DOHH2 (cell line): ENCODE data around the gene METRN.

Source experiments
- H3F3A ChIP-seq: fragments of 200-600 bp; sonication (generic), shearing (Covaris generic); 2 replicates; pipeline ENCODE4 v1.6.0; 2016; ENCODE audit warnings: antibody characterized with exemption, mild to moderate bottlenecking; ENCODE audit not compliant: control insufficient read depth, insufficient read depth
- H3K27ac ChIP-seq: fragments of 200-600 bp; sonication (generic); 2 replicates; pipeline ENCODE4 v1.5.1; 2014; ENCODE audit warnings: low read depth, mild to moderate bottlenecking, low read length, moderate library complexity
- H3K27me3 ChIP-seq: fragments of 200-600 bp; sonication (generic); 2 replicates; pipeline ENCODE4 v1.6.1; 2014; ENCODE audit warnings: mild to moderate bottlenecking, low read length, mixed read lengths; ENCODE audit not compliant: control insufficient read depth
- H3K36me3 ChIP-seq: fragments of 200-600 bp; sonication (generic); 2 replicates; pipeline ENCODE4 v1.6.1; 2014; ENCODE audit warnings: mild to moderate bottlenecking, low read length, moderate library complexity, mixed read lengths; ENCODE audit not compliant: control insufficient read depth
- H3K4me1 ChIP-seq: fragments of 200-600 bp; sonication (generic); 2 replicates; pipeline ENCODE4 v1.6.1; 2014; ENCODE audit warnings: mild to moderate bottlenecking, low read length, mixed read lengths; ENCODE audit not compliant: control insufficient read depth
- H3K4me2 ChIP-seq: fragments of 200-600 bp; sonication (generic); 2 replicates; pipeline ENCODE4 v1.6.0; 2014; ENCODE audit warnings: mild to moderate bottlenecking, low read length, moderate library complexity
- H3K4me3 ChIP-seq: fragments of 200-600 bp; sonication (generic); 2 replicates; pipeline ENCODE4 v1.5.1; 2014; ENCODE audit warnings: mild to moderate bottlenecking, low read length, mixed read lengths
- H3K79me2 ChIP-seq: fragments of 200-600 bp; sonication (generic); 2 replicates; pipeline ENCODE4 v1.6.1; 2014; ENCODE audit warnings: mild to moderate bottlenecking, low read length, mixed read lengths; ENCODE audit not compliant: control insufficient read depth
- H3K9me2 ChIP-seq: fragments of 200-600 bp; sonication (generic); replicated peaks from 2 replicates; pipeline ENCODE4 v1.6.1; 2014; ENCODE audit warnings: mild to moderate bottlenecking, low read length, mixed read lengths; ENCODE audit not compliant: control insufficient read depth
- H3K9me3 ChIP-seq: fragments of 200-600 bp; sonication (generic); 2 replicates; pipeline ENCODE4 v1.6.1; 2014; ENCODE audit warnings: antibody characterized with exemption, low read length, mixed read lengths; ENCODE audit not compliant: control insufficient read depth, insufficient read depth
- H4K20me1 ChIP-seq: fragments of 200-600 bp; sonication (generic); 2 replicates; pipeline ENCODE4 v1.6.0; 2014; ENCODE audit warnings: low read depth, mild to moderate bottlenecking, antibody characterized with exemption, low read length, moderate library complexity; ENCODE audit not compliant: control insufficient read depth, insufficient read depth
- EZH2phosphoT487 ChIP-seq: fragments of 200-600 bp; sonication (generic); IDR thresholded peaks from 2 replicates; pipeline ENCODE4 v1.6.1; 2017; ENCODE audit warnings: borderline replicate concordance, mild to moderate bottlenecking, antibody characterized with exemption, low read length, moderate library complexity, mixed read lengths
- TF ChIP-seq, protein P1 (sequence below): fragments of 200-600 bp; sonication (generic); IDR thresholded peaks from one replicate; pipeline ENCODE4 v1.5.1; 2014; ENCODE audit warnings: antibody characterized with exemption, mild to moderate bottlenecking, low read depth, low read length; ENCODE audit not compliant: poor library complexity, severe bottlenecking

The METRN gene

DNA sequence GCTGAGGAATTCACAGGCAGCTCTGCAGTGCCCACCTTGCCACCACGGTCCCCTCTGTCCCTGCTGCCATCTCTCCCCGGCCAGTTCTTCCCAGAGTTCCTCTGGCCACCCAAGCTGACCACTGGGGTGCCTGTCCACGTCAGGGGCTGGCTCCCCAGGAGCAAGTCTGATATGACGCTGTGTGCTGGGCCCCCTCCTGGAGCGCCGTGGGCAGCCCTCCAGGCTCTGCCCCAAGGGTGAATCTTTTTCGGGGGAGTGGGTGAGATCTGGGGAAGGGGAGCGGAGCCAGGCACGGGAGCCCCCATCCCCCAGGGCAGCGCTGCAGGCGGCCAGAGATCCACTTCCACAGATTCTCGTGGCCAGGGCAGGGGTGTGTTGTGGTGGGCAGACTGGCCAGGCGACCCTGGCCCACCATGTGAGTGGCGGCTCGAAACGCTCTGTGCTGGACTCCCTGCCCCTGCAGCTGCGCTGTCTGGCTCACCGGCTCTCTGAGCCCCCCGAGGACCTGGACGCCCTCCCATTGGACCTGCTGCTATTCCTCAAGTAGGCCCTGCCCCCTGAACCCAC is 49.3 kb downstream of the METRN start:
- Histone ChIP-seq H3K27me3 (no peaks in the 10 kb centered on the region), H3K9me2 (no peaks in the 10 kb centered on the region), H3K36me3 (no peaks in the 10 kb centered on the region), H4K20me1 (no peaks in the 10 kb centered on the region), H3K27ac (no peak overlapping the region), H3K4me3 (no peak overlapping the region), H3F3A (no peaks in the 10 kb centered on the region), H3K4me1 (no peaks in the 10 kb centered on the region), H3K4me2 (no peak overlapping the region), H3K79me2 (no peaks in the 10 kb centered on the region), H3K9me3 (no peaks in the 10 kb centered on the region)
- TF ChIP-seq, protein P1, sequence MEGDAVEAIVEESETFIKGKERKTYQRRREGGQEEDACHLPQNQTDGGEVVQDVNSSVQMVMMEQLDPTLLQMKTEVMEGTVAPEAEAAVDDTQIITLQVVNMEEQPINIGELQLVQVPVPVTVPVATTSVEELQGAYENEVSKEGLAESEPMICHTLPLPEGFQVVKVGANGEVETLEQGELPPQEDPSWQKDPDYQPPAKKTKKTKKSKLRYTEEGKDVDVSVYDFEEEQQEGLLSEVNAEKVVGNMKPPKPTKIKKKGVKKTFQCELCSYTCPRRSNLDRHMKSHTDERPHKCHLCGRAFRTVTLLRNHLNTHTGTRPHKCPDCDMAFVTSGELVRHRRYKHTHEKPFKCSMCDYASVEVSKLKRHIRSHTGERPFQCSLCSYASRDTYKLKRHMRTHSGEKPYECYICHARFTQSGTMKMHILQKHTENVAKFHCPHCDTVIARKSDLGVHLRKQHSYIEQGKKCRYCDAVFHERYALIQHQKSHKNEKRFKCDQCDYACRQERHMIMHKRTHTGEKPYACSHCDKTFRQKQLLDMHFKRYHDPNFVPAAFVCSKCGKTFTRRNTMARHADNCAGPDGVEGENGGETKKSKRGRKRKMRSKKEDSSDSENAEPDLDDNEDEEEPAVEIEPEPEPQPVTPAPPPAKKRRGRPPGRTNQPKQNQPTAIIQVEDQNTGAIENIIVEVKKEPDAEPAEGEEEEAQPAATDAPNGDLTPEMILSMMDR, result no peak
- TF ChIP-seq EZH2phosphoT487, result no peak

DNA sequence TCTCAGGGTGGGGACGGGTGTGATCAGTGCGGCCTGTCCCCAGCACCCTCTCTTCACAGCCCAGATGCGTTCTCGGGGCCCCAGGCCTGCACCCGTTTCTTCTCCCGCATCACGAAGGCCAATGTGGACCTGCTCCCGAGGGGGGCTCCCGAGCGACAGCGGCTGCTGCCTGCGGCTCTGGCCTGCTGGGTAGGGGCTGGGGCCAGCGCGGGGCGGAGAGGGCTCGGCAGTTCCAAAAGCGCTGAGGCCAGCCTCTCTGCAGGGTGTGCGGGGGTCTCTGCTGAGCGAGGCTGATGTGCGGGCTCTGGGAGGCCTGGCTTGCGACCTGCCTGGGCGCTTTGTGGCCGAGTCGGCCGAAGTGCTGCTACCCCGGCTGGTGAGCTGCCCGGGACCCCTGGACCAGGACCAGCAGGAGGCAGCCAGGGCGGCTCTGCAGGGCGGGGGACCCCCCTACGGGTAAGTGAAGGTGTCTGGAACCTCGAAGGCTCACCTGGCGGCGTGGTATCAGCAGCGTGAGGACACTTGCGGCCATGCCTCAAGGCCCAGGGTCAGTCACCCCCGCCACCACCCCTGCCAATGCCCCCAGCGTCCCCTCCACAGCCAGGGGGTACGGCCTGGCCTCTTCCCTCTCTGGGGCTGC is 50.0 kb downstream of the METRN start:
- Histone ChIP-seq H4K20me1 (no peaks in the 10 kb centered on the region), H3K27ac (no peak overlapping the region), H3K36me3 (no peaks in the 10 kb centered on the region), H3K79me2 (no peaks in the 10 kb centered on the region), H3K4me1 (no peaks in the 10 kb centered on the region), H3K27me3 (no peaks in the 10 kb centered on the region), H3K4me2 (no peak overlapping the region), H3K9me3 (no peaks in the 10 kb centered on the region), H3F3A (no peaks in the 10 kb centered on the region), H3K4me3 (no peak overlapping the region), H3K9me2 (no peaks in the 10 kb centered on the region)
- no peak for TF ChIP-seq EZH2phosphoT487
- TF ChIP-seq, protein P1, result no peak

DNA sequence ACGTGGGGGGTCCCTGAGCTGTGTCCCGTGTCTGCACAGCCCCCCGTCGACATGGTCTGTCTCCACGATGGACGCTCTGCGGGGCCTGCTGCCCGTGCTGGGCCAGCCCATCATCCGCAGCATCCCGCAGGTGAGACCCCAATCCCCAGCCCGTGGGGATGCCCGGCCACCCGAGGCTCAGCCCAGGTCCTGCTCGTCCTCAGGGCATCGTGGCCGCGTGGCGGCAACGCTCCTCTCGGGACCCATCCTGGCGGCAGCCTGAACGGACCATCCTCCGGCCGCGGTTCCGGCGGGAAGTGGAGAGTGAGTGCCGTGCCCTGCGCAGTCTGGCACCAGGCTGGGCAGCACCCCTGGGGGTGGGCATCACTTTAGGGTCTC is 50.6 kb downstream of the METRN start:
- H3K9me2 ChIP-seq, result no peaks in the 10 kb centered on the region

More for the DNA sequence above, 50.6 kb downstream of the METRN start:
- TF ChIP-seq, protein P1, result no peak
- no peak for TF ChIP-seq EZH2phosphoT487
- Histone ChIP-seq H3K4me1 (no peaks in the 10 kb centered on the region), H3K36me3 (no peaks in the 10 kb centered on the region), H3K27ac (no peak overlapping the region), H3K27me3 (no peaks in the 10 kb centered on the region), H4K20me1 (no peaks in the 10 kb centered on the region), H3K79me2 (no peaks in the 10 kb centered on the region), H3F3A (no peaks in the 10 kb centered on the region), H3K4me3 (no peak overlapping the region), H3K9me3 (no peaks in the 10 kb centered on the region), H3K4me2 (no peak overlapping the region)
